Renal cortex interstitium (tissue), 15 donors: ENCODE measurements around the gene NELFB. TPM values are rescaled to one million over a fixed set of nuclear protein-coding genes. Genes with fewer than 3 reads are reported as not detected.

Experiments used
- DNase-seq, 11 donors: peaks; one replicate each; pipeline ENCODE4 v3.0.0-alpha.2; 2013; ENCODE audit warnings: low read depth in 9 of 11, low spot score in 4 of 11; ENCODE audit errors: extremely low read depth in 1 of 11
- long read RNA-seq, 16 experiments: transcript quantifications; one replicate each; lab custom pipeline, GENCODE V29; 2026
- polyA plus RNA-seq, 3 donors: library from polyadenylated mRNA; unstranded; fragments of 120-200 nt; gene quantifications; one replicate each; pipeline ENCODE4 v1.2.1, GENCODE V29; 2013; ENCODE audit not compliant: insufficient read length in 3 of 3

Gene NELFB
- 10 to 100 TPM; 49.8 to 62.2 (median 55.2) TPM for polyA plus RNA-seq
- long read RNA-seq, donor 1, transcript NELFB-201 (13 exons, 2,698 nt) = major isoform, 10 of 31 reads
- long read RNA-seq, donor 1, partial matches to known transcripts = 21 of 31 reads
- long read RNA-seq, donor 1, other reads (novel, unspliced or antisense) = 0 of 31 reads
- long read RNA-seq, donor 2, transcript NELFB-201 (13 exons, 2,698 nt) = major isoform, 8 of 18 reads
- long read RNA-seq, donor 2, partial matches to known transcripts = 10 of 18 reads
- long read RNA-seq, donor 2, other reads (novel, unspliced or antisense) = 0 of 18 reads
- long read RNA-seq, donor 3, transcript NELFB-201 (13 exons, 2,698 nt) = major isoform, 15 of 20 reads
- long read RNA-seq, donor 3, partial matches to known transcripts = 5 of 20 reads
- long read RNA-seq, donor 3, other reads (novel, unspliced or antisense) = 0 of 20 reads
- long read RNA-seq, donor 4, transcript NELFB-201 (13 exons, 2,698 nt) = major isoform, 17 of 25 reads
- long read RNA-seq, donor 4, partial matches to known transcripts = 8 of 25 reads
- long read RNA-seq, donor 4, other reads (novel, unspliced or antisense) = 0 of 25 reads
- long read RNA-seq, donor 5 = 0 reads
- long read RNA-seq, donor 6, transcript NELFB-201 (13 exons, 2,698 nt) = major isoform, 10 of 17 reads
- long read RNA-seq, donor 6, partial matches to known transcripts = 7 of 17 reads
- long read RNA-seq, donor 6, other reads (novel, unspliced or antisense) = 0 of 17 reads
- long read RNA-seq, donor 7, transcript NELFB-201 (13 exons, 2,698 nt) = major isoform, 6 of 6 reads
- long read RNA-seq, donor 7, partial matches to known transcripts = 0 of 6 reads
- long read RNA-seq, donor 7, other reads (novel, unspliced or antisense) = 0 of 6 reads
- long read RNA-seq, donor 8, transcript NELFB-201 (13 exons, 2,698 nt) = major isoform, 17 of 17 reads
- long read RNA-seq, donor 8, partial matches to known transcripts = 0 of 17 reads
- long read RNA-seq, donor 8, other reads (novel, unspliced or antisense) = 0 of 17 reads
- long read RNA-seq, donor 9, transcript NELFB-201 (13 exons, 2,698 nt) = major isoform, 15 of 15 reads
- long read RNA-seq, donor 9, partial matches to known transcripts = 0 of 15 reads
- long read RNA-seq, donor 9, other reads (novel, unspliced or antisense) = 0 of 15 reads
- long read RNA-seq, donor 10, transcript NELFB-201 (13 exons, 2,698 nt) = major isoform, 7 of 7 reads
- long read RNA-seq, donor 10, partial matches to known transcripts = 0 of 7 reads
- long read RNA-seq, donor 10, other reads (novel, unspliced or antisense) = 0 of 7 reads
- long read RNA-seq, donor 11, partial matches to known transcripts = 0 of 3 reads
- long read RNA-seq, donor 11, other reads (novel, unspliced or antisense) = 0 of 3 reads
- long read RNA-seq, donor 12, transcript NELFB-201 (13 exons, 2,698 nt) = major isoform, 7 of 18 reads
- long read RNA-seq, donor 12, partial matches to known transcripts = 11 of 18 reads
- long read RNA-seq, donor 12, other reads (novel, unspliced or antisense) = 0 of 18 reads
- long read RNA-seq, donor 13 = 0 reads
- long read RNA-seq, donor 14, transcript NELFB-201 (13 exons, 2,698 nt) = major isoform, 15 of 15 reads
- long read RNA-seq, donor 14, partial matches to known transcripts = 0 of 15 reads
- long read RNA-seq, donor 14, other reads (novel, unspliced or antisense) = 0 of 15 reads
- long read RNA-seq, donor 15, partial matches to known transcripts = 0 of 4 reads
- long read RNA-seq, donor 15, other reads (novel, unspliced or antisense) = 0 of 4 reads
- long read RNA-seq, donor 16, transcript NELFB-201 (13 exons, 2,698 nt) = major isoform, 26 of 37 reads
- long read RNA-seq, donor 16, partial matches to known transcripts = 11 of 37 reads
- long read RNA-seq, donor 16, other reads (novel, unspliced or antisense) = 0 of 37 reads

DNA sequence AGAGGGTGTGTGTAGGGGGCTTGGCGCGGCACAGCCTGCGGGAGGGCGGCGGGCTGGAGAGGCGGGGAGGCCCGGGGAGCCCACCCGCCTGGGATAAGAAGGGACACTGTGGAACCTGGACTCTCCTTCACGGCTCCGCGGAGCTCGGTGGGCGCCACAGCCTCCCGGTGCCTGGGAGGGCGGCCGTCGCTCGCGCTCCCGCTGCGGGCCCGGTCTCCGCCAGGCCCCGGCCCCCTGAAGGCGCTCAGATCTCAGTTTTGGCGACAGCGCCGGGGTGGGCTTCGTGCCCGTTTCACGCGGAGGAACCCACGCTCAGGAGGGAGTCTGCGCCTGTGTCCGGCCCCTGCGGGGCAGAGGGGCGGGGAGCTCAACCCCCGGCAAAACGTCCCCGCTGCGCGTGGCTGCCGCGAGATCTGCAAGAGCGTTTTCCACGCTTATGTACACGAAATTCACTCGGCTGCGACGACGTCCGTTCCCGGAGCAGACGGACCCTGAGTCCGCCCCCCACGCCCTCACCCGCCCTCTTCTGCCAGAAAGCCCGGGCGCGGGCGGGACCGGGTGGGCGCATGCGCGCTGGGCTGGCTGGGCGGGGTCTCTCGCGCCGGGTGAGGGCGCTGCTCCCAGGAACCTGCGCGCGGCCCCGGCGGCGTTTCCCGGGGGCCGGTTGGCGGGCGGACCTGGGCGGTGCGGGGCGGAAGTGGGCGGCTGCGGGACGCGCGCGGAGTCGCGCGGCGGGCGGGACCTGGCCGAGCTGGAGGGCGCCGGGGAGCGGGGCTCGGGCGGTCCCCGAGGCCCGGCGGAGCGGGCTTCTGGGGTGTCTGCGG is at the start of gene NELFB:
Gene NELFB, plus strand, starts transcription at position 704 of the 824 bp plus-strand sequence.
- DNase-seq = peak in 10 of 11 donors; percentile 72 to 91 (median 86)

DNA sequence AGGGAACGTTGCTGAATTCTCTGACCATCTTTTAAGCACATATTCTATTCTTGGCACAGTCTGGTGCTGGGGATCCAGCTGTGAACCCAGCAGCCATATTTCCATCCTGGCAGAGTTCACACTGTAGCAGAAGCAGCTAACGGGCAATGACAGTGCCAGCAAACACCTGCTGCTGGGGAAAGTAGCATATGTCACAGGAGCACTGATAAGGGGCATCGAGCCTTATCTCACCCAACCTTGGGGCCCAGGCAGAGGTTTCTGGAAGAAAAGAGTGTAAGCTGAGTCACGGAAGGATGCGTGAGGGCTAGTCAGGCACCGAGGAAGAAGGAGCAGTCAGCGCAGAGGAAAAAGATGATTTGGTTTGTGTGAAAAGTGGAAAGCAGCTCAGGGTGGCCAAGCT is 48.5 kb upstream of the NELFB start:
- DNase-seq = no peak

DNA sequence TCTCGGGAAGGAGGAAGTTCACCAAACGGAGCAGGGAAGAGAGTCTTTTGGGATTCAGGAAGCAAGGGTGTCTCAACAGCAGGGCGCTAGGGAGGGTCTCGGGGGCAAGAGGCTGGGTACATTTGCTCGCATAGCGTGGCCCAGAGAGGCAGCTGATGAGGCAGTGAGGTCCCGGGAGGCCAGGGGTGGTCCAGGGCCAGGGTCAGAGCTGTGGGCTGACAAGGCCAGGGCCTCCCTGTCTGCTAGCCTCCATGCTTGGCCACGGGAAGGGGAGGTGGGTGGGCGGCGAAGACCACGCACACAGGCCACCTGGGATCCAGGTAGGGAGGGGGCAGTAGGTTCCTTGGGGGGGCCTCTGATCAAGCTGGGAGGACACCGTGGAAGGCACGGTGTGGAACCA is 43.6 kb upstream of the NELFB start:
- no peak for DNase-seq

DNA sequence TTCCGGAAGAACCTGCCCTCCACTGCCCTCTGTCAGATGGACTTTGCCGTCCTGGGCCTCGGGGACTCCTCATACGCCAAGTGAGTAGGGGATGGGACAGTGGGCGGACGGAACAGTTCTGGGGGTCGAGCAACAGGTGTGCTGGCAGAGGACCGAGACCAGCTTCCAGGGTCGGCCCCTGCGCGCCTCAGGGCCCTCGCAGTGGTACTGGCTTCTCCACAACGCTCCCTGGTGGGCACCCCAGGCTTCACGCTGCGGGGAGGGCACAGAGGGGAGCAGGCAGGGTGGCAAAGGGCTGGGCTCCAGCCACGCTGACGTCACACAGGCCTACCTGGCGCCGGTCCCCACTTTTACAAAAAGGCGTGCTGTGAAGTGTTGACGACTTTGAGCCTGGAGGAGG is 42.6 kb upstream of the NELFB start:
- DNase-seq = no peak

DNA sequence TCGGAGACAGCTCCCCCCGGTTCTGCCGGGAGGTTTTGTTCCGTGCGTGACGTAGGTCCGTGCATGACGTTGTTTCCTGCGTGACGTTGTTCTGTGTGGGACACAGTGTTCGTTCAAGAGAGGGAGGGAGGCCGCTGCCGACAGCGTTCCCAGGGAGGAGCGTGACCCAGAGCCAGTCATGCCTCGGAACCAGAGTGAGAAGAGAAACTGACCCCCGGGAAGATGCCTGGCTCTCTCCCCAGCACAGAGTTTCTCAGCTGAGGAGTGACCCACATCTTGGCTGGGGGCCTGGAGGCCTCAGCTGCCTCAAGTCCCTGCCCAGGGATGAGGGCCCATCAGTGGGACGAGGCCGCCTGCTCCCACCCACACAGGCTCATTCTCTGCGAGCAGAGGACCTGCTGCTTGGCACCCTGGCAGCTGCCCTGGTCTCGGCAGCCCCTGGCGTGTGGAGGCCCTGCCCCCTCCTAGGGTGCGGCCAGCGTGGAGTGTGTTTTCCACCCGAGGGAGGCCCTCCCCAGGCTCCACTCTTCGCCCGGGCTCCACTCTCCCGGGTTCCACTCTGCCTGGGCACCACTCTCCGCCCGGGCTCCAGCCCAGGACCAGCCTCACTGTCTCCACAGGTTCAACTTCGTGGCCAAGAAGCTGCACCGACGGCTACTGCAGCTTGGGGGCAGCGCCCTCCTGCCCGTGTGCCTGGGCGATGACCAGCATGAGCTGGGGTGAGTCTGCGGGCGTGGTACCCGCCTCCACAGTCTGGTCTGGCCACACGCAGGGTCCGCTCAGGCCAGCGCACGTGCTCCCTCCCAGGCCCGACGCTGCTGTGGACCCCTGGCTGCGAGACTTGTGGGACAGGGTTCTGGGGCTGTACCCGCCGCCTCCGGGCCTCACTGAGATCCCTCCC is 41.7 kb upstream of the NELFB start:
- DNase-seq = no peak

DNA sequence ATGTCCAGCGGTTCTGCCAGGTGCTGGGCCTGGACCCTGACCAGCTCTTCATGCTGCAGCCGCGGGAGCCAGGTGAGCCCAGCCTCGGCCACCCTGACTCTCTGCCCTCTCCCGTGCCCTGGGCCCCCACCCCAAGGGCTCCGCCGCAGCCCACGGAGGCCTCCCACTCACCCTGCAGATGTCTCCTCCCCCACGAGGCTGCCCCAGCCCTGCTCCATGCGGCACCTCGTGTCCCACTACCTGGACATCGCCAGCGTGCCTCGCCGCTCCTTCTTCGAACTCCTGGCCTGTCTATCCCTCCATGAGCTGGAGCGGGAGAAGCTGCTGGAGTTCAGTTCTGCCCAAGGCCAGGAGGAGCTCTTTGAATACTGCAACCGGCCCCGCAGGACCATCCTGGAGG is 40.5 kb upstream of the NELFB start:
- no peak for DNase-seq

DNA sequence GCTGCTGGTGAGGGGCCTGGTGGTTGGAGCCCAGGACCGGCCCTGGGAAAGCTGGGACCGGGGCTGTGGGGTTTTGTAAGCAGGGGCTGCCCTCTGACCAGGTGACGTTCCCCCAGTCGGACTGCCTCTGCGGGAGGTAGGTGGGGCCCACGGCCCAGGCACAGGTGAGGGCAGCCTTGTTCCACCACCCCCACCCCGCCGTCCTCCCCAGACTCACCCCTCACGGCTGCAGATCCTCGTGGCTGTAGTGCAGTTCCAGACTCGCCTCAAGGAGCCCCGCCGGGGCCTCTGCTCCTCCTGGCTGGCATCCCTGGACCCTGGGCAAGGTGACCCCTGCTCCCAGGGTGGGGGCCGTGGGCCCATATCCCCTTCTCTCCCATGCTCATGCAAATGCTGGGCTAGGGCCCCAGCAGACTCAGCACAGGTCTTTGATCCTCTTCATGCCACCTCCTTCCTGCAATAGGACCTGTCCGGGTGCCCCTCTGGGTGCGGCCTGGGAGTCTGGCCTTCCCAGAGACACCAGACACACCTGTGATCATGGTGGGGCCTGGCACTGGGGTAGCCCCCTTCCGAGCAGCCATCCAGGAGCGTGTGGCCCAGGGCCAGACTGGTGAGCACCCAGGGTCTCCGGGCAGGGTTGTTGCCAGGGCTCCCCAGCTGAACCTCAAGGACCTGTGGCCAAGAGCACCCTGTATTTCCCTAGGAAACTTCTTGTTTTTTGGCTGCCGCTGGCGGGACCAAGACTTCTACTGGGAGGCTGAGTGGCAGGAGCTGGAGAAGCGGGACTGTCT is 39.7 kb upstream of the NELFB start:
- DNase-seq = no peak

DNA sequence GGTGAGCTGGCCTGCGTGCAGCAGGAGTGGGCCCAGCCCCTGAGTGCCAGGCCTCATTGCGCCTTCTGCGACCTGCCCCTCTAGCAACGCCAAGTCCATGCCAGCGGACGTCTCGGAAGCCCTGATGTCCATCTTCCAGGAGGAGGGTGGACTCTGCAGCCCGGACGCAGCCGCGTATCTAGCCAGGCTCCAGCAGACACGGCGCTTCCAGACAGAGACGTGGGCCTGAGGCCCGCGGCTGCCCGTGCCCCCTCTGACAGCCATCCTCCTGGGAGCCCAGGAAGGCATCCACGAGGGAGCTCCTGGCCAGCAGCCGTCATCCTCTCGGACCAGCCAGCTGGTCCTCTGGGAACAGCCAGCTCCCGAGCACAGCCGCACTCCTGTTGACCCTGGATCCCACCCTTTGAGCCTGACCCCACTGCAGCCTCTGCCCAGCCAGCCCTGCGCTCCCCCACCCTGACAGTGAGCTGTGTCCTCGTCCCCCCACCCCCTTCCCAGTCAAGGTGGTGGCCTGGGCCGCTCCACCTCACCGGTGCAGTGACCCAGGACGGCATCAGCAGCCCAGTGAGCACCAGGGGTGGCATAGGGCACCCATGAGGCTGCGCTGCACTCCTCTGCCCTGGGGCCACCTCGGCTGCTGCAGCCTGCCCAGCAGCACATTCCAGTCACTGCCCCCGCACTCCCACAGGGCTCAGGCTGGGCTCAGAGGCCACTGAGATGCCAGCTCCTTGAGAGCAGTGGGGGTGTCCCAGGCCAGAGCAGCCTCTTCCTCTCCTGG is 38.8 kb upstream of the NELFB start:
- no peak for DNase-seq

DNA sequence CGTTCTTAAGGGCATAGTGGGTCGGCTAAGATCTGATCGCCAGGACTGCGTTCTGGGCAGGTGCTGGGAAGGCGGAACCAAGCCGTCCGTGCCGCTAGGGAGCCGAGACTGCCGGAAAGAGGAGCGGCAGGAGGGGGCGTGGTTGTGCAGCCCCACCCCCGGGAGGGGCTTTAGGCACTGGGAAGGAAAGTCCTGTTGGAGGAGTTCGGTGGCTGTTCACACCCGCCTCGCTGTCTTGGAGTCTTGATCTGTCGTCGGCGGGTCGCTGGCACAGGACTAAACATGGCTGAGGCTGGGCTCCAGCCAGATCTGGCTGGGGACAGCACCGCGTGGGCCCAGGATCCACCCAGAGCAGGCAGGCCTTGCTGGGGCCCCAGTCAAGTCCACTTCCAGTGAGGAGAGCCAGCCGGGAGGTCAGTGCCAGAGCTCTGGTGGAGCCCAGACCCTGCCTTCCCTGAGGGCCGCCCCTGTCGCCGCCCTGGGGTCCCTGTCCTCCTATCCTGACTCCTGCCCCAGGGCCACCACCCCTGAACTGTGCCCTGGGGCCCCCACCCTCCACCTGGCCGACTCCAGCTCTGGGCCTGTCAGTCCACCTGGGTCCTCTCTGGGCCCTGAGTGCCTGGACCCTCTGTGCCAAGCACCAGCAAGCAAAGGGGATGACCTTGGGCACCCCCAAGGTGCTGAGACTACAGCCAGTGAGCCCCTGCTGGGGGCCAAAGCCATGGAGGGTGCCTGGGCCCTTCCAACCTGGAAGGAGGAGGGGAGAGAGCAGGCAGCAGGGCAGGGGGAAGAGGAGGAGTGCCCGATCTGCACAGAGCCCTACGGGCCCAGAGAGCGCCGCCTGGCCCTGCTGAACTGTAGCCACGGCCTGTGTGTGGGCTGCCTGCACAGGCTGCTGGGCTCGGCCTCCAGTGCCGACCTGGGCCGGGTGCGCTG is 37.6 kb upstream of the NELFB start:
- DNase-seq = no peak

DNA sequence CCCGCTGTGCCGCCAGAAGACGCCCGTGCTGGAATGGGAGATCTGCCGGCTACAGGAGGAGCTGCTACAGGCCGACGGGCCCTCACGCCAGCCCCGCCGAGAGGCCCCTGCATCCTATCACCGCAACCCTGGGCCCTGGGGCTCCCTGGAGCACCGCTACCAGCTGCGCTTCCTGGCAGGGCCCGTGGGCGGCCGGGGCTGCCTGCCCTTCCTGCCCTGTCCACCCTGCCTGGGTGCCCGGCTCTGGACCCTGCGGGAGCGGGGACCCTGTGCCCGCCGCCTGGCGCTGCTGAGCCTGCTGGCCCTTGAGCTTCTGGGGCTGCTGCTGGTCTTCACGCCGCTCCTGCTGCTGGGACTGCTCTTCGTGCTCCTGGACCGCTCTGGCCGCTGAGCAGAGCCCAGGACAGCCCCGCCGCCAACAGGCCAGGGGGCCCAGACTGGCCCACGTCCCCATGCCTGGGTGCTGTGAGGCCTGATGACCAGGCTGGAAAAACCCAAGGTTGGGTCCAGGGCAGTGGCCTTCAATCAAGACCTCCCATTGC is 36.8 kb upstream of the NELFB start:
- DNase-seq = no peak

DNA sequence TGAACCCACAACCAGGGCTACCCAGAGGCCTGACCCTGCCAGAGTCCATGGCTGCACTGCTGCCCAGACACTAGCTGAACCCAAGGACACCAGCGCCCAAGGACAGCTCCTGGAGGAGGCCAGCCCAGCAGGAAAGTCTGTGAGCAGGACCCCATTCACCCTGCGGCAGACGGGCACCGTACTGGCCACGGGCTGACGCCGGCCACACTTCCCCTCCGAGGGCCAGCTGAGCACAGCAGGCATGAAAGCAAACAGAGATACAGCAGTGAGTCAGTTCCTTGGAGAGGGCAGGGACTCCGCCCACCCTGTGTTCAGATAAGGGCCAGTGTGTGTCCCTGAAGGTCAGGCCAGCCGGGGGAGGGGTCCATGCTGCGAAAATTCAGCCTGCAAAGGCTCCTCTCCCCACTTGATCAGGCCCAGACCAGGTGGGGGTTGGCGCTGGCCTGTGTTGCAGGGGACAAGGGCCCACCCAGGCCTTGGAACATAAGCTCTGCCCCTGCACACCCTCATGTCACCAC is 36.3 kb upstream of the NELFB start:
- no peak for DNase-seq

DNA sequence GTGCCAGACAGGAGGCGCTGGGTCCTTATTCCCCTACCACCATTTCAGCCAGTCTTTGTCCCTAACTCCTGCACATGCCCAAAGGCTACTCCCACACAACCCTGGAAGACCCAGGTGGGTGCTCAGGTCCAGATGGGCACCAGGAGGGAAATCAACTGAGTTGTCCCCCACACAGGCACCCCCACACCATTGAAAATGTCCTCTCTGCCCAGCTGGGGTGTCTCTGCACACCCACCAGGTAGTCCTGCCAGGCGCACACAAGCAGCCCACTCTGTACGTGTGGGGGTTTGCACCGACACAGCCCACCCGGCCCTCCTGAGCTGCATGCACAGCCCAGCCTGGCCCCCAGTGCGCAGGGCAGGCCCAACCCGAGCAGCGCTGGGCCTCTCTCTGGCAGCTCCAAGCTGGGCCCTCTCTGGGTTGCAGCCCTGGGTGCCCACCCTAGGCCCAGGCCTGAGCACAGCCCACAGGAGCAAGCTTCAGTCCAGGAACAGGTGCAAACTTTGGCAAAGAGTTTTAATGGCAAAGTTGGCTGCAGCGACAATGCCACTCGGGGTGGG is 35.3 kb upstream of the NELFB start:
- no peak for DNase-seq
